IMR-90 (cell line): ENCODE measurements around the gene PNMA6F. TPM values are rescaled to one million over a fixed set of nuclear protein-coding genes. Genes with fewer than 3 reads are reported as not detected.

Experiments used
- ATAC-seq: fragments of 200-7000 bp; cut with Tn5 transposase; 2 replicates; pipeline ENCODE4 v1.9.1; 2020; ENCODE audit warnings: low read depth, mild to moderate bottlenecking, moderate library complexity
- BruUV-seq: library from RNA; stranded (reverse); fragments of 400-500 nt; replicated peaks from 2 replicates; lab custom pipeline; 2021; lab: Mats Ljungman, UMichigan
- CTCF ChIA-PET: fragments of 300-600 bp; formaldehyde crosslinking; extraction: SDS; loops from one replicate; lab custom pipeline; 2021; ENCODE audit warnings: antibody characterized with exemption; lab: Yijun Ruan, JAX
- POLR2A ChIA-PET: fragments of 300-600 bp; sonication (Branson Sonifier 250); formaldehyde crosslinking; loops from one replicate; lab custom pipeline; 2022; ENCODE audit warnings: antibody characterized with exemption; ENCODE audit not compliant: unreplicated experiment; lab: Charles Lee
- DNase-seq: peaks from one replicate; pipeline ENCODE4 v3.0.0; 2013
- H2AFZ ChIP-seq: replicated peaks from 2 replicates; pipeline ENCODE3; 2013; ENCODE audit warnings: low read length, mild to moderate bottlenecking; ENCODE audit not compliant: poor library complexity
- H2AK5ac ChIP-seq: 2 replicates; pipeline ENCODE4 v1.6.1; 2013; ENCODE audit warnings: low read depth, low read length, inconsistent platforms
- H2AK9ac ChIP-seq: replicated peaks from 2 replicates; pipeline ENCODE3; 2013; ENCODE audit warnings: mild to moderate bottlenecking, low read depth, low read length, moderate library complexity; ENCODE audit not compliant: poor library complexity
- H2BK120ac ChIP-seq: 2 replicates; pipeline ENCODE4 v1.6.1; 2013; ENCODE audit warnings: low read depth, low read length, inconsistent platforms
- H2BK15ac ChIP-seq: 3 replicates; pipeline ENCODE4 v1.6.1; 2013; ENCODE audit warnings: low read depth, low read length, inconsistent platforms
- H2BK20ac ChIP-seq: 2 replicates; pipeline ENCODE4 v1.6.1; 2013; ENCODE audit warnings: low read depth, mild to moderate bottlenecking, inconsistent platforms, low read length, moderate library complexity
- H2BK5ac ChIP-seq: 2 replicates; pipeline ENCODE4 v1.6.1; 2013; ENCODE audit warnings: mild to moderate bottlenecking, low read depth, low read length, inconsistent platforms; ENCODE audit not compliant: poor library complexity, severe bottlenecking
- H3K14ac ChIP-seq: replicated peaks from 2 replicates; pipeline ENCODE4 v1.6.1; 2013; ENCODE audit warnings: low read depth, low read length, inconsistent platforms
- H3K18ac ChIP-seq: 2 replicates; pipeline ENCODE4 v1.6.1; 2013; ENCODE audit warnings: low read depth, low read length, control low read depth
- H3K23ac ChIP-seq: 2 replicates; pipeline ENCODE4 v1.6.1; 2013; ENCODE audit warnings: low read depth, low read length, inconsistent platforms
- H3K27ac ChIP-seq: 2 replicates; pipeline ENCODE4 v1.5.1; 2013; ENCODE audit warnings: mild to moderate bottlenecking, control low read depth, low read length; ENCODE audit not compliant: insufficient read depth
- H3K27me3 ChIP-seq: 2 replicates; pipeline ENCODE4 v1.6.1; 2013; ENCODE audit warnings: low read length; ENCODE audit not compliant: control insufficient read depth, insufficient read depth
- H3K36me3 ChIP-seq: 2 replicates; pipeline ENCODE4 v1.6.1; 2013; ENCODE audit warnings: low read length, mixed read lengths; ENCODE audit not compliant: control insufficient read depth, insufficient read depth
- H3K4ac ChIP-seq: 2 replicates; pipeline ENCODE4 v1.6.1; 2013; ENCODE audit warnings: low read depth, low read length, inconsistent platforms
- H3K4me1 ChIP-seq: 2 replicates; pipeline ENCODE4 v1.6.1; 2013; ENCODE audit warnings: low read length, mixed read lengths; ENCODE audit not compliant: control insufficient read depth, insufficient read depth
- H3K4me2 ChIP-seq: 2 replicates; pipeline ENCODE4 v1.6.1; 2013; ENCODE audit warnings: low read depth, mild to moderate bottlenecking, control low read depth, low read length, moderate library complexity
- H3K4me3 ChIP-seq: 2 replicates; pipeline ENCODE4 v1.5.1; 2013; ENCODE audit warnings: low read depth, mild to moderate bottlenecking, control low read depth, low read length, moderate library complexity; ENCODE audit not compliant: insufficient read depth
- H3K56ac ChIP-seq: 2 replicates; pipeline ENCODE4 v1.6.1; 2013; ENCODE audit warnings: low read length, inconsistent platforms; ENCODE audit not compliant: insufficient read depth; ENCODE audit errors: extremely low read depth
- H3K79me1 ChIP-seq, 2 experiments: 2 replicates each; pipeline ENCODE4 v1.6.1; 2013; ENCODE audit warnings: low read length in 2 of 2, inconsistent platforms in 1 of 2, low read depth in 1 of 2
- H3K9ac ChIP-seq: 2 replicates; pipeline ENCODE4 v1.6.1; 2013; ENCODE audit warnings: low read depth, low read length, control low read depth
- H3K9me1 ChIP-seq: 2 replicates; pipeline ENCODE4 v1.6.1; 2013; ENCODE audit warnings: low read length, inconsistent platforms; ENCODE audit not compliant: insufficient read depth
- H3K9me3 ChIP-seq: 2 replicates; pipeline ENCODE4 v1.6.1; 2013; ENCODE audit warnings: low read length; ENCODE audit not compliant: control insufficient read depth, insufficient read depth
- H4K20me1 ChIP-seq: 2 replicates; pipeline ENCODE4 v1.6.1; 2013; ENCODE audit warnings: low read length, inconsistent platforms; ENCODE audit not compliant: insufficient read depth
- H4K5ac ChIP-seq: 2 replicates; pipeline ENCODE4 v1.6.1; 2013; ENCODE audit warnings: mild to moderate bottlenecking, low read depth, low read length, control low read depth
- H4K8ac ChIP-seq, 2 experiments: 2 replicates each; pipeline ENCODE4 v1.6.1; 2013; ENCODE audit warnings: low read depth in 2 of 2, low read length in 2 of 2, control low read depth in 1 of 2, inconsistent platforms in 1 of 2
- H4K91ac ChIP-seq: 2 replicates; pipeline ENCODE4 v1.6.1; 2013; ENCODE audit warnings: low read depth, low read length, inconsistent platforms; ENCODE audit not compliant: insufficient read depth
- BHLHE40 ChIP-seq: fragments of 150-350 bp; IDR thresholded peaks from 2 replicates; pipeline ENCODE4 v1.6.1; 2016; ENCODE audit warnings: mild to moderate bottlenecking, low read depth, low read length
- CEBPB ChIP-seq: IDR thresholded peaks from 2 replicates; pipeline ENCODE4 v1.6.1; 2012; ENCODE audit warnings: low read depth, low read length, improper control_type of control experiment
- CHD1 ChIP-seq: IDR thresholded peaks from 2 replicates; pipeline ENCODE4 v1.6.1; 2012; ENCODE audit warnings: low read depth, low read length, improper control_type of control experiment
- CTCF ChIP-seq: conservative IDR thresholded peaks from 2 replicates; pipeline ENCODE4 v1.5.1; 2012; ENCODE audit warnings: mild to moderate bottlenecking, low read depth, low read length, improper control_type of control experiment
- ELK1 ChIP-seq: fragments of 150-350 bp; IDR thresholded peaks from 2 replicates; pipeline ENCODE4 v1.6.1; 2016; ENCODE audit warnings: low read depth, mild to moderate bottlenecking, low read length, moderate library complexity, borderline replicate concordance
- FOS ChIP-seq: fragments of 150-350 bp; IDR thresholded peaks from 2 replicates; pipeline ENCODE4 v1.6.1; 2016; ENCODE audit warnings: low read depth, low read length
- MAFK ChIP-seq: IDR thresholded peaks from 2 replicates; pipeline ENCODE4 v1.6.1; 2012; ENCODE audit warnings: low read depth, low read length, improper control_type of control experiment
- MAZ ChIP-seq: IDR thresholded peaks from 2 replicates; pipeline ENCODE4 v1.6.1; 2012; ENCODE audit warnings: low read depth, mild to moderate bottlenecking, low read length, improper control_type of control experiment, moderate library complexity, borderline replicate concordance
- MXI1 ChIP-seq: IDR thresholded peaks from 2 replicates; pipeline ENCODE4 v1.6.1; 2012; ENCODE audit warnings: low read depth, mild to moderate bottlenecking, low read length, moderate library complexity, borderline replicate concordance
- NFE2L2 ChIP-seq: fragments of 150-350 bp; IDR thresholded peaks from 2 replicates; pipeline ENCODE4 v1.6.1; 2016; ENCODE audit warnings: low read depth, mild to moderate bottlenecking, low read length
- RAD21 ChIP-seq: IDR thresholded peaks from 2 replicates; pipeline ENCODE4 v1.6.1; 2012; ENCODE audit warnings: low read length, improper control_type of control experiment
- RCOR1 ChIP-seq: IDR thresholded peaks from 2 replicates; pipeline ENCODE4 v1.6.1; 2012; ENCODE audit warnings: mild to moderate bottlenecking, low read length, improper control_type of control experiment; ENCODE audit not compliant: insufficient replicate concordance
- RFX5 ChIP-seq: IDR thresholded peaks from 2 replicates; pipeline ENCODE4 v1.8.0; 2012; ENCODE audit warnings: low read depth, mild to moderate bottlenecking, low read length, moderate library complexity
- SMC3 ChIP-seq: fragments of 150-350 bp; IDR thresholded peaks from 2 replicates; pipeline ENCODE4 v1.6.1; 2016; ENCODE audit warnings: low read depth, mild to moderate bottlenecking, antibody characterized with exemption, low read length, moderate library complexity
- USF2 ChIP-seq: fragments of 150-350 bp; IDR thresholded peaks from 2 replicates; pipeline ENCODE4 v1.6.1; 2017; ENCODE audit warnings: mild to moderate bottlenecking, antibody characterized with exemption, low read length, low read depth
- WGBS, 2 experiments: methylation state at CpG; one replicate each; pipeline versions ENCODE4 v1.1.5 to v1.1.7; 2013; ENCODE audit warnings: missing lambda C conversion rate in 2 of 2; ENCODE audit not compliant: insufficient read length in 1 of 2; ENCODE audit errors: extremely low coverage in 2 of 2; 5-methylcytosine and 5-hydroxymethylcytosine counted together
- dilution Hi-C: fragments of 300-500 bp; cut with HindIII; formaldehyde crosslinking; loops from one replicate; pipeline ENCODE4 v1.14.3; 2018; ENCODE audit warnings: low sequenced_read_pairs; ENCODE audit not compliant: unreplicated experiment
- in situ Hi-C: fragments of 300-500 bp; cut with MboI; formaldehyde crosslinking; loops from 3 replicates; pipeline ENCODE4 v1.14.3; 2019; ENCODE audit warnings: low sequenced_read_pairs, inconsistent platforms, mixed read lengths
- intact Hi-C: fragments of 100-400 bp; cut with micrococcal nuclease; formaldehyde crosslinking; loops from 2 replicates; pipeline ENCODE4 v1.10.0; 2022
- polyA plus RNA-seq, 3 experiments: library from polyadenylated mRNA; depleted of rRNA; stranded (reverse); fragments of >200 nt; gene quantifications; 2 replicates each; pipeline ENCODE4 v1.2.3, GENCODE V29; 2012; ENCODE audit warnings: low replicate concordance in 1 of 3
- total RNA-seq: library from RNA; depleted of rRNA; stranded (reverse); fragments of >200 nt; gene quantifications from 2 replicates; pipeline ENCODE4 v1.2.3, GENCODE V29; 2012

PNMA6F gene
- total and polyA plus RNA-seq, 2 of the 4 experiments (the other 2 are of a cell fraction), result not detected

GRCh38 chrX:153338836-153339235 is 17.3 kb upstream of the PNMA6F start:
- H3K27ac ChIP-seq, result no peak overlapping the region
- BruUV-seq, result no TSS peak
- DNase-seq, result no peak
- H3K9me1 ChIP-seq, result peaks cover 3% of the 10 kb centered on the region; the same call in 1 of the 2 replicates
- peaks cover 8 to 35% of the 10 kb centered on the region in 2 experiments for H3K79me1 ChIP-seq
- H2BK15ac ChIP-seq, result no peak overlapping the region
- in situ Hi-C loops (no loop called here), intact Hi-C loops (no loop called here), dilution Hi-C loops (no loop called here)
- no peak overlapping the region for H4K8ac ChIP-seq
- WGBS, 2 experiments, result 86% methylated on average over 1 of the region's 7 CpGs; no CpG with 5 or more reads in 1 of the 2 experiments
- no peak overlapping the region for H2AFZ ChIP-seq
- CTCF ChIA-PET, result no interaction called here
- H2BK20ac ChIP-seq, result no peak overlapping the region
- no peaks in the 10 kb centered on the region for H3K27me3 ChIP-seq
- no peak overlapping the region for H3K4ac ChIP-seq
- peaks cover 15% of the 10 kb centered on the region for H4K20me1 ChIP-seq
- no peak overlapping the region for H2BK120ac ChIP-seq
- H4K91ac ChIP-seq, result no peak overlapping the region
- no peak overlapping the region for H2BK5ac ChIP-seq
- no peak overlapping the region for H2AK5ac ChIP-seq
- H3K9ac ChIP-seq, result no peak overlapping the region
- no peak overlapping the region for H2AK9ac ChIP-seq
- no peak overlapping the region for H4K5ac ChIP-seq
- H3K9me3 ChIP-seq, result no peaks in the 10 kb centered on the region; the same call in 1 of the 2 replicates
- H3K36me3 ChIP-seq, result peaks cover 10% of the 10 kb centered on the region; the same call in 1 of the 2 replicates
- no peak overlapping the region for H3K18ac ChIP-seq
- no peak overlapping the region for H3K23ac ChIP-seq
- POLR2A ChIA-PET, result no interaction called here
- no peak for ATAC-seq
- H3K4me1 ChIP-seq, result peaks cover 2% of the 10 kb centered on the region; the same call in 1 of the 2 replicates
- H3K14ac ChIP-seq, result no peak overlapping the region
- no peak overlapping the region for H3K4me2 ChIP-seq
- no peak overlapping the region for H3K4me3 ChIP-seq
- H3K56ac ChIP-seq, result no peak overlapping the region
- TF ChIP-seq CTCF, result no peak
- no peak for TF ChIP-seq ELK1
- no peak for TF ChIP-seq MXI1
- no peak for TF ChIP-seq BHLHE40
- no peak for TF ChIP-seq SMC3
- TF ChIP-seq CEBPB, result no peak
- no peak for TF ChIP-seq RAD21
- no peak for TF ChIP-seq FOS
- no peak for TF ChIP-seq USF2
- no peak for TF ChIP-seq MAZ
- TF ChIP-seq NFE2L2, result no peak
- no peak for TF ChIP-seq RCOR1
- no peak for TF ChIP-seq CHD1
- TF ChIP-seq RFX5, result no peak
- TF ChIP-seq MAFK, result no peak
